ENCODE data around the gene SLC6A20. TPM values are rescaled to one million over a fixed set of nuclear protein-coding genes. Genes with fewer than 3 reads are reported as not detected.

The SLC6A20 gene
- total RNA-seq, 1 donor from 2014 or later = not detected

DNA sequence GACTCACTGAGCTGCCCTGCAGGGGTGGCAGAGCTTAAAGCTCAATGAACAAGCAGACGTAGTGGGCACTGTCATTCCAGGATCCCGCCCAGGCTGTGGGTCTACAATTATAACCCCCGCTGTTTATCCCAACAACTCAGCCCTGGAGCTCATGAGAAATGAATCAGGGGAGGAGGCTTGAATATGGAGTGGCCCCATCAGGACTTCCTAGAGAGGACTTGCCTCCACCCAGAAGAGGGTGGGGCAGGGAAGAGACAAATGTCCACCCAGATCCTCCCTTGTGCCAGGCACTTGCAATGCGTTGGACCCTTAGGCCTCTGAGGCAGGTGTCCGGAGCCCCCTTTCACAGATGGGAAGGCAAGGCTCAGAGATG, 33.0 kb downstream of the SLC6A20 start:
- peaks cover 9% of the 10 kb centered on the region for H3K9me3 Mint-ChIP-seq (ENCODE audit: low read depth)

GRCh38 chr3:45762647-45763302, 33.6 kb downstream of the SLC6A20 start:
- peaks cover 8% of the 10 kb centered on the region for H3K27me3 Mint-ChIP-seq
- no peak for DNase-seq (ENCODE audit: low spot score, unreplicated experiment)
- no peak overlapping the region for H3K4me3 Mint-ChIP-seq (ENCODE audit: low read depth)
- peaks cover 6% of the 10 kb centered on the region for H3K9me3 Mint-ChIP-seq (ENCODE audit: low read depth)
- no peaks in the 10 kb centered on the region for H3K36me3 Mint-ChIP-seq (ENCODE audit: insufficient read depth)
- no peak overlapping the region for H3K27ac Mint-ChIP-seq
- H3K4me1 Mint-ChIP-seq (ENCODE audit: low read depth) = peaks cover 1% of the 10 kb centered on the region
- TF ChIP-seq, protein P1, sequence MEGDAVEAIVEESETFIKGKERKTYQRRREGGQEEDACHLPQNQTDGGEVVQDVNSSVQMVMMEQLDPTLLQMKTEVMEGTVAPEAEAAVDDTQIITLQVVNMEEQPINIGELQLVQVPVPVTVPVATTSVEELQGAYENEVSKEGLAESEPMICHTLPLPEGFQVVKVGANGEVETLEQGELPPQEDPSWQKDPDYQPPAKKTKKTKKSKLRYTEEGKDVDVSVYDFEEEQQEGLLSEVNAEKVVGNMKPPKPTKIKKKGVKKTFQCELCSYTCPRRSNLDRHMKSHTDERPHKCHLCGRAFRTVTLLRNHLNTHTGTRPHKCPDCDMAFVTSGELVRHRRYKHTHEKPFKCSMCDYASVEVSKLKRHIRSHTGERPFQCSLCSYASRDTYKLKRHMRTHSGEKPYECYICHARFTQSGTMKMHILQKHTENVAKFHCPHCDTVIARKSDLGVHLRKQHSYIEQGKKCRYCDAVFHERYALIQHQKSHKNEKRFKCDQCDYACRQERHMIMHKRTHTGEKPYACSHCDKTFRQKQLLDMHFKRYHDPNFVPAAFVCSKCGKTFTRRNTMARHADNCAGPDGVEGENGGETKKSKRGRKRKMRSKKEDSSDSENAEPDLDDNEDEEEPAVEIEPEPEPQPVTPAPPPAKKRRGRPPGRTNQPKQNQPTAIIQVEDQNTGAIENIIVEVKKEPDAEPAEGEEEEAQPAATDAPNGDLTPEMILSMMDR (IDR thresholded peaks at IDR 0.05; ENCODE audit: unreplicated experiment) = no peak

More for the DNA sequence above, 33.0 kb downstream of the SLC6A20 start:
- H3K4me1 Mint-ChIP-seq (ENCODE audit: low read depth) = peaks cover 1% of the 10 kb centered on the region
- TF ChIP-seq, protein P1 (IDR thresholded peaks at IDR 0.05; ENCODE audit: unreplicated experiment) = no peak
- H3K27ac Mint-ChIP-seq = no peak overlapping the region
- peaks cover 8% of the 10 kb centered on the region for H3K27me3 Mint-ChIP-seq
- H3K4me3 Mint-ChIP-seq (ENCODE audit: low read depth) = no peak overlapping the region
- H3K36me3 Mint-ChIP-seq (ENCODE audit: insufficient read depth) = no peaks in the 10 kb centered on the region
- no peak for DNase-seq (ENCODE audit: low spot score, unreplicated experiment)

DNA sequence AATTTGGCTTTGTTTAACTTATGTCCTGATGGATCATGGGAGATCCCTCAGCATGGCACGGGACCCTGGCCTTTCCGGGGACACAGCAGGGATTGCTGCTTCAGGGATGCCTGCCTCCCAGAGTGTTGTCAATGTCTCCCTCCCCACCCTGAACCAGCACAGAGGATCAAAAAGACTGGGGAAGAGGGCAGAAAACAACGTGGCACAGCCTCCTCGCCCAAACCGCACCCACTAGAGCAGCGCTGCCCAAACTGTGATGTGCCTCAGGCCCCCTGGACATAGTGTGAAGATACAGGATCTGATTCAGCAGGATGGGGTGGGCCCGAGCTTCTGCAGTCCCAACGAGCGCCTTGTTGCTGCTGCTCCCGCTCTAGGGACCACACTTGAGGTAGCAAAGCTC, 34.5 kb downstream of the SLC6A20 start:
- Mint-ChIP-seq H3K9me3 (ENCODE audit: low read depth) (no peaks in the 10 kb centered on the region), H3K27me3 (peaks cover 8% of the 10 kb centered on the region), H3K4me3 (ENCODE audit: low read depth) (no peak overlapping the region), H3K4me1 (ENCODE audit: low read depth) (peaks cover 4% of the 10 kb centered on the region), H3K27ac (no peak overlapping the region), H3K36me3 (ENCODE audit: insufficient read depth) (no peaks in the 10 kb centered on the region)
- TF ChIP-seq, protein P1 (IDR thresholded peaks at IDR 0.05; ENCODE audit: unreplicated experiment) = no peak
- DNase-seq (ENCODE audit: low spot score, unreplicated experiment) = no peak

DNA sequence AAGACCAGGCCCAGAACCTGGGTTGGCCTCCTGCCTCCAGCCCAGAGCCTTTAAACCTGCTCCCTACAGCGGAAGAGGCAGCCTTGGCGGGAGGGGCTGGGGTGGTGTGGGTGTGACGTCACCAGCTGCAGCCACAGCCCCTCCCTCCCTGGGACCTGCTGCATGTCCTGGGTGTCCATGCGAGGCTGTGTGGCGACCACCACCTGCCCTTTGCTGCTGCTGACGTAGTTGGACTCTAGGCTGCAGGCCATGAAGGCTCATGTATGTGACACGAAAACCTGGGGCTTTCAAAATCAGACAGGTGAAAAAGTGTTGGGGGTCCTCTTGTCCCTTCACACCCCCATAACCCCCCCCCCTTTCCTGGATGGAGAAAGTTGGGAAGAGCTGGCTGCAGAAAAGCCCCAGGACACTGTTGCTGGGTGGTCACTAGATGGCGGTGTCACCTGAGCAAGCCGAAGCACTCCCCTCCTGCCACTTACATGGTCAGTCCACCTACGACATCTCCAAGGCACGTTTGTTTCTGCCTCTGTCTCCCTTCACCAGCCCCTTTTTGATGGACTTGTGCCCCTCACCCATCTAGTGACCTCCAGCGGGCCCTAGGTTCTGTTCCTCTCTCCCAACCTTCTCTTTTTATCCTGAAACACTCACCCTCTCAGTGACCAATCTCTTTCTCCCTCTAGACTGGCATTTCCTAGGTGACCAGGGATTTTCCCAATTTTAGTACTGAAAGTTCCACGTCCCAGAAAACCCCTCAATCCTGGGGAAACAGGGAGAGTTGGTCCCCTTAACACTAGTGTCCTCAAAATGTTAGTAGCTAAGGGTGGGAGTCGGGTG, 35.2 kb downstream of the SLC6A20 start:
- Mint-ChIP-seq H3K4me1 (ENCODE audit: low read depth) (peaks cover 10% of the 10 kb centered on the region), H3K36me3 (ENCODE audit: insufficient read depth) (no peaks in the 10 kb centered on the region), H3K9me3 (ENCODE audit: low read depth) (no peaks in the 10 kb centered on the region), H3K27ac (no peak overlapping the region), H3K4me3 (ENCODE audit: low read depth) (no peak overlapping the region), H3K27me3 (peaks cover 8% of the 10 kb centered on the region)
- TF ChIP-seq, protein P1 (IDR thresholded peaks at IDR 0.05; ENCODE audit: unreplicated experiment) = peak; percentile 76
- no peak for DNase-seq (ENCODE audit: low spot score, unreplicated experiment)

- Mint-ChIP-seq H3K27ac (no peak overlapping the region), H3K9me3 (ENCODE audit: low read depth) (no peaks in the 10 kb centered on the region), H3K36me3 (ENCODE audit: insufficient read depth) (no peaks in the 10 kb centered on the region), H3K4me3 (ENCODE audit: low read depth) (no peak overlapping the region), H3K4me1 (ENCODE audit: low read depth) (peaks cover 12% of the 10 kb centered on the region), H3K27me3 (peaks cover 8% of the 10 kb centered on the region)
- TF ChIP-seq, protein P1 (IDR thresholded peaks at IDR 0.05; ENCODE audit: unreplicated experiment) = no peak
- no peak for DNase-seq (ENCODE audit: low spot score, unreplicated experiment)
Measured at GRCh38 chr3:45759851-45760250, 36.5 kb downstream of the SLC6A20 start.

Measured in progenitor cell of endocrine pancreas (in vitro differentiated cells).